Activated T-cell treated with anti-CD3 and anti-CD28 coated beads, Interleukin-2, amount 50 U/mL, for 24 hours (primary cell): ENCODE data around the gene SINHCAF.

Experiments used
- DNase-seq: peaks from one replicate; pipeline ENCODE4 v3.0.0-alpha.2; 2020
- H3K27ac Mint-ChIP-seq: 2 replicates; pipeline ENCODE4 v1.8.0; 2020; ENCODE audit warnings: mild to moderate bottlenecking, mixed read lengths
- H3K27me3 Mint-ChIP-seq: 2 replicates; pipeline ENCODE4 v1.8.0; 2020; ENCODE audit warnings: mixed read lengths
- H3K36me3 Mint-ChIP-seq: 2 replicates; pipeline ENCODE4 v1.8.0; 2020; ENCODE audit warnings: low read depth, mixed read lengths
- H3K4me1 Mint-ChIP-seq: 2 replicates; pipeline ENCODE4 v1.8.0; 2020; ENCODE audit warnings: low read depth, mixed read lengths
- H3K4me3 Mint-ChIP-seq: 2 replicates; pipeline ENCODE4 v1.8.0; 2020; ENCODE audit warnings: mild to moderate bottlenecking, moderate library complexity, mixed read lengths
- H3K9me3 Mint-ChIP-seq: 2 replicates; pipeline ENCODE4 v1.8.0; 2020; ENCODE audit warnings: mixed read lengths

SINHCAF gene

GRCh38 chr12:31353750-31354708 lies 28.1 kb upstream of the SINHCAF start:
- H3K27ac Mint-ChIP-seq = no peak overlapping the region
- DNase-seq = no peak
- peaks cover 7% of the 10 kb centered on the region for H3K27me3 Mint-ChIP-seq
- H3K9me3 Mint-ChIP-seq = no peaks in the 10 kb centered on the region
- no peak overlapping the region for H3K4me3 Mint-ChIP-seq
- H3K4me1 Mint-ChIP-seq = no peaks in the 10 kb centered on the region
- no peaks in the 10 kb centered on the region for H3K36me3 Mint-ChIP-seq

- peaks cover 3% of the 10 kb centered on the region for H3K27me3 Mint-ChIP-seq
- no peak overlapping the region for H3K27ac Mint-ChIP-seq
- no peaks in the 10 kb centered on the region for H3K4me1 Mint-ChIP-seq
- H3K9me3 Mint-ChIP-seq = no peaks in the 10 kb centered on the region
- H3K36me3 Mint-ChIP-seq = no peaks in the 10 kb centered on the region
- H3K4me3 Mint-ChIP-seq = no peak overlapping the region
- no peak for DNase-seq
These were observed 20.3 kb upstream of the SINHCAF start for GRCh38 chr12:31346267-31346666.

- Mint-ChIP-seq H3K27ac (no peak overlapping the region), H3K36me3 (no peaks in the 10 kb centered on the region), H3K4me1 (no peaks in the 10 kb centered on the region), H3K4me3 (no peak overlapping the region), H3K9me3 (no peaks in the 10 kb centered on the region), H3K27me3 (no peaks in the 10 kb centered on the region)
- no peak for DNase-seq
These were observed 17.2 kb upstream of the SINHCAF start for GRCh38 chr12:31343139-31343538.

GRCh38 chr12:31342286-31342685 lies 16.3 kb upstream of the SINHCAF start:
- no peaks in the 10 kb centered on the region for H3K9me3 Mint-ChIP-seq
- no peak overlapping the region for H3K4me3 Mint-ChIP-seq
- H3K36me3 Mint-ChIP-seq = no peaks in the 10 kb centered on the region
- no peak overlapping the region for H3K27ac Mint-ChIP-seq
- DNase-seq = no peak
- no peaks in the 10 kb centered on the region for H3K27me3 Mint-ChIP-seq
- no peaks in the 10 kb centered on the region for H3K4me1 Mint-ChIP-seq

GRCh38 chr12:31339831-31340622 lies 14.1 kb upstream of the SINHCAF start:
- H3K4me3 Mint-ChIP-seq = no peak overlapping the region
- no peaks in the 10 kb centered on the region for H3K9me3 Mint-ChIP-seq
- H3K27me3 Mint-ChIP-seq = no peaks in the 10 kb centered on the region
- no peak overlapping the region for H3K27ac Mint-ChIP-seq
- H3K36me3 Mint-ChIP-seq = no peaks in the 10 kb centered on the region
- no peaks in the 10 kb centered on the region for H3K4me1 Mint-ChIP-seq
- no peak for DNase-seq

- no peaks in the 10 kb centered on the region for H3K27me3 Mint-ChIP-seq
- H3K9me3 Mint-ChIP-seq = no peaks in the 10 kb centered on the region
- no peak overlapping the region for H3K4me3 Mint-ChIP-seq
- H3K4me1 Mint-ChIP-seq = no peaks in the 10 kb centered on the region
- no peaks in the 10 kb centered on the region for H3K36me3 Mint-ChIP-seq
- no peak overlapping the region for H3K27ac Mint-ChIP-seq
- no peak for DNase-seq
These were observed 12.0 kb upstream of the SINHCAF start for GRCh38 chr12:31337952-31338351.

- DNase-seq = no peak
- Mint-ChIP-seq H3K4me3 (no peak overlapping the region), H3K9me3 (no peaks in the 10 kb centered on the region), H3K36me3 (no peaks in the 10 kb centered on the region), H3K4me1 (peaks cover 10% of the 10 kb centered on the region), H3K27me3 (no peaks in the 10 kb centered on the region), H3K27ac (no peak overlapping the region)
These were observed 5.3 kb upstream of the SINHCAF start for GRCh38 chr12:31331242-31331641.

GRCh38 chr12:31326736-31327659 lies 1.0 kb upstream of the SINHCAF start:
- no peak for DNase-seq
- Mint-ChIP-seq H3K27ac (peak overlapping the region; percentile 99), H3K9me3 (no peaks in the 10 kb centered on the region), H3K36me3 (peaks cover 29% of the 10 kb centered on the region), H3K4me3 (peak overlapping the region; percentile 100), H3K4me1 (peaks cover 21% of the 10 kb centered on the region), H3K27me3 (no peaks in the 10 kb centered on the region)

GRCh38 chr12:31325524-31325875 lies 450 bp downstream of the SINHCAF start:
- H3K36me3 Mint-ChIP-seq = peaks cover 41% of the 10 kb centered on the region
- peak overlapping the region; percentile 100 for H3K4me3 Mint-ChIP-seq
- DNase-seq = no peak
- H3K4me1 Mint-ChIP-seq = peaks cover 36% of the 10 kb centered on the region
- peak overlapping the region; percentile 99 for H3K27ac Mint-ChIP-seq
- no peaks in the 10 kb centered on the region for H3K27me3 Mint-ChIP-seq
- no peaks in the 10 kb centered on the region for H3K9me3 Mint-ChIP-seq

GRCh38 chr12:31324845-31325523 lies 966 bp downstream of the SINHCAF start:
- H3K36me3 Mint-ChIP-seq = peaks cover 43% of the 10 kb centered on the region
- H3K9me3 Mint-ChIP-seq = no peaks in the 10 kb centered on the region
- H3K27ac Mint-ChIP-seq = peak overlapping the region; percentile 99
- H3K4me3 Mint-ChIP-seq = peak overlapping the region; percentile 100
- H3K27me3 Mint-ChIP-seq = no peaks in the 10 kb centered on the region
- H3K4me1 Mint-ChIP-seq = peaks cover 41% of the 10 kb centered on the region
- DNase-seq = peak; percentile 78

- Mint-ChIP-seq H3K4me1 (peaks cover 48% of the 10 kb centered on the region), H3K4me3 (peak overlapping the region; percentile 100), H3K9me3 (no peaks in the 10 kb centered on the region), H3K27me3 (no peaks in the 10 kb centered on the region), H3K36me3 (peaks cover 50% of the 10 kb centered on the region), H3K27ac (peak overlapping the region; percentile 99)
- peak; percentile 83 for DNase-seq
These were observed 1.7 kb downstream of the SINHCAF start for GRCh38 chr12:31324116-31324844.

GRCh38 chr12:31323391-31324115 lies 2.4 kb downstream of the SINHCAF start:
- Mint-ChIP-seq H3K27me3 (no peaks in the 10 kb centered on the region), H3K9me3 (no peaks in the 10 kb centered on the region), H3K27ac (peak overlapping the region; percentile 99), H3K4me1 (peaks cover 55% of the 10 kb centered on the region), H3K4me3 (peak overlapping the region; percentile 100), H3K36me3 (peaks cover 53% of the 10 kb centered on the region)
- DNase-seq = no peak

- no peak for DNase-seq
- Mint-ChIP-seq H3K36me3 (peaks cover 57% of the 10 kb centered on the region), H3K9me3 (no peaks in the 10 kb centered on the region), H3K27ac (peak overlapping the region; percentile 98), H3K4me1 (peaks cover 63% of the 10 kb centered on the region), H3K4me3 (peak overlapping the region; percentile 100), H3K27me3 (no peaks in the 10 kb centered on the region)
These were observed 3.1 kb downstream of the SINHCAF start for GRCh38 chr12:31322801-31323207.
